AML-193 (cell line): ENCODE data around the gene SURF2.

Experiments used
- DNase-seq, 2 experiments: peaks; one replicate each; lab custom pipeline; 2025; lab: John Stamatoyannopoulos, UW

SURF2 gene

GRCh38 chr9:133401588-133401987 lies 45.2 kb downstream of the SURF2 start:
- no peak for DNase-seq

- DNase-seq = no peak
Observed at GRCh38 chr9:133402689-133403088, 46.3 kb downstream of the SURF2 start.

GRCh38 chr9:133403766-133404453 lies 47.6 kb downstream of the SURF2 start:
- DNase-seq = no peak

- no peak for DNase-seq
Observed at GRCh38 chr9:133404454-133405002, 48.2 kb downstream of the SURF2 start.

GRCh38 chr9:133405508-133406438 lies 49.4 kb downstream of the SURF2 start:
- no peak for DNase-seq

- peak; percentile 53 for DNase-seq
Observed at GRCh38 chr9:133406480-133407307, 50.3 kb downstream of the SURF2 start.

GRCh38 chr9:133408042-133408441 lies 51.7 kb downstream of the SURF2 start:
- DNase-seq = no peak
